DND-41 (cell line): ENCODE measurements around the gene CTBP2.

Source experiments
- ATAC-seq: fragments of 200-7000 bp; cut with Tn5 transposase; 3 replicates; pipeline ENCODE4 v1.9.1; 2021; ENCODE audit warnings: low read depth; ENCODE audit not compliant: insufficient read depth
- DNase-seq: peaks from one replicate; pipeline ENCODE4 v3.0.0-alpha.2; 2020
- H2AFZ ChIP-seq: 2 replicates; pipeline ENCODE4 v1.6.0; 2012; ENCODE audit warnings: low read depth, low read length
- H3K27ac ChIP-seq: 2 replicates; pipeline ENCODE4 v1.5.1; 2012; ENCODE audit warnings: low read length, inconsistent platforms
- H3K27me3 ChIP-seq: fragments of 200-600 bp; sonication (generic); 2 replicates; pipeline ENCODE4 v1.6.0; 2012; ENCODE audit warnings: low read length, mild to moderate bottlenecking, inconsistent platforms; ENCODE audit not compliant: insufficient read depth, poor library complexity
- H3K36me3 ChIP-seq: 2 replicates; pipeline ENCODE4 v1.5.1; 2012; ENCODE audit warnings: low read length, inconsistent platforms; ENCODE audit not compliant: insufficient read depth
- H3K4me1 ChIP-seq: 2 replicates; pipeline ENCODE4 v1.5.1; 2012; ENCODE audit warnings: mild to moderate bottlenecking, low read length; ENCODE audit not compliant: insufficient read depth
- H3K4me2 ChIP-seq: 2 replicates; pipeline ENCODE4 v1.6.0; 2012; ENCODE audit warnings: mild to moderate bottlenecking, moderate library complexity, low read length, inconsistent platforms; ENCODE audit not compliant: insufficient read depth
- H3K4me3 ChIP-seq, 2 experiments: fragments of 200-600 bp in 1 of 2; shearing (Covaris generic) in 1 of 2; 2 replicates each; pipeline ENCODE4 v1.5.1; 2012 to 2016; ENCODE audit warnings: inconsistent platforms in 2 of 2, low read length in 2 of 2, mild to moderate bottlenecking in 2 of 2, low read depth in 1 of 2, moderate library complexity in 1 of 2
- H3K79me2 ChIP-seq: 2 replicates; pipeline ENCODE4 v1.6.0; 2012; ENCODE audit warnings: low read length, inconsistent platforms; ENCODE audit not compliant: insufficient read depth
- H3K9ac ChIP-seq: 2 replicates; pipeline ENCODE4 v1.6.0; 2012; ENCODE audit warnings: low read depth, mild to moderate bottlenecking, inconsistent platforms, low read length, moderate library complexity
- H3K9me3 ChIP-seq: 2 replicates; pipeline ENCODE4 v1.5.1; 2012; ENCODE audit warnings: low read length, moderate library complexity, mild to moderate bottlenecking, inconsistent platforms; ENCODE audit not compliant: insufficient read depth, severe bottlenecking
- H4K20me1 ChIP-seq: 2 replicates; pipeline ENCODE4 v1.6.0; 2012; ENCODE audit warnings: low read length; ENCODE audit not compliant: insufficient read depth
- EZH2 ChIP-seq: IDR thresholded peaks from 3 replicates; pipeline ENCODE4 v1.6.1; 2012; ENCODE audit warnings: borderline replicate concordance, low read depth, mild to moderate bottlenecking, moderate library complexity, low read length, inconsistent platforms; ENCODE audit not compliant: severe bottlenecking
- TF ChIP-seq, protein P1 (sequence below): IDR thresholded peaks from 2 replicates; pipeline ENCODE4 v1.5.1; 2012; ENCODE audit warnings: borderline replicate concordance, low read length, moderate library complexity, mild to moderate bottlenecking; ENCODE audit not compliant: poor library complexity, severe bottlenecking; ENCODE audit errors: extremely low read depth

The CTBP2 gene

DNA sequence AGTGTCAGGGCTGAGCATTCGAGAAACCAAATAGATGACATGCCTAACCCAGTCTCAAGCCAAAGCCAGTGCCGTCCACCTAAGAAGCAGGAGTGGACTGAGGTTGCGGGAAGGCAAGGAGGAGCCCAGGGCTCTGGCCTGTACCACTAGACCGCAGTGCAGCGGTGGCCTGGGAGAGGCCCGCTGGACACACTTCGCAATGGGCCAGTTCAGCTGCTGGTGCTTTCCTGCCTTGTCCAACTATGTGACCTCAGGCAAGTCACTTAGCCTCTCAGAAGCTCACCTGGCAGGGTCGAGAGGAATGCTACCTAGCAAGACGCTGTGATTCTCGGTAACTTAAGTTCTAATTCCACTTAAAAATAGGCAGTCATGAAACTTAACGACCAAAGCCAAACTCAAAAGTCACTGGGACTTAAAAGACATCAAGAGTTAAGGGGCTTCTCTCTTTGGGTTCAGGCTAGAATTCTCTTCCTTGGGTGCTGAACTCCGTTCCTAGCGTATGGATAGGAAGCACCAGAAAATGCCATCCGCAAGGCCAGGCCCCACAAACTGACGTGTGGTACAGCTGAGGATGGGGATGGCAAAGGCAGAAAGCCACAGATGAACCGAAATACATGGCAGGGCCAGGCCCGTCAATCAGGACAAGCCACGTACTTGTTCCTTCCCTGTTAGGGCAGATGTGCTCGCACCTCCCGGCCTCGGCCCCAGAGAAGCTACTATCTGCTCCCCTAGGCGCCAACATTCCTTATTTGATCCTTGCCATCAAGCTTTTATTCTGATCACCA, 34.2 kb downstream of the CTBP2 start:
- Histone ChIP-seq H3K9ac (no peak overlapping the region), H3K36me3 (peaks cover 3% of the 10 kb centered on the region; the same call in 1 of the 2 replicates)
- no peak for ATAC-seq

DNA sequence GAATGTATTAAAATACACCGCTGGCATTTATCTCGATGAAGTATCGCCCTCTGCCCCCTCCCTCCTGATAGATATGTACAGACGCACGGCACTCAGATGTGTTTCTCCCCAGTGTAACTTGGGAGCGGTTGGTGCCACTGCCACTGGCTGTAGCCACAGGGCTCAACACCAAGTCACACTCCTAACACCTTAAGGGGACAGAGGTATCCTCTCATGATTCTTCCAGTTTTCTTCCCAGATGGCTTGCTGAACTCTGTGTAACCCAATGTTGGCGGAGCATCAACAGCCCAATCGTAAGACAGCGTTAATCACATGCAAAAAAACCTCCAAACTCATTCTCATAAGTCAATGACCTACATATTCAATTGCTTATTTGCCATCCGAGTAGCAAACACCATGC, 35.5 kb downstream of the CTBP2 start:
- H3K79me2 ChIP-seq: peaks cover 94% of the 10 kb centered on the region
- peaks cover 74% of the 10 kb centered on the region for H4K20me1 ChIP-seq
- TF ChIP-seq, protein P1, sequence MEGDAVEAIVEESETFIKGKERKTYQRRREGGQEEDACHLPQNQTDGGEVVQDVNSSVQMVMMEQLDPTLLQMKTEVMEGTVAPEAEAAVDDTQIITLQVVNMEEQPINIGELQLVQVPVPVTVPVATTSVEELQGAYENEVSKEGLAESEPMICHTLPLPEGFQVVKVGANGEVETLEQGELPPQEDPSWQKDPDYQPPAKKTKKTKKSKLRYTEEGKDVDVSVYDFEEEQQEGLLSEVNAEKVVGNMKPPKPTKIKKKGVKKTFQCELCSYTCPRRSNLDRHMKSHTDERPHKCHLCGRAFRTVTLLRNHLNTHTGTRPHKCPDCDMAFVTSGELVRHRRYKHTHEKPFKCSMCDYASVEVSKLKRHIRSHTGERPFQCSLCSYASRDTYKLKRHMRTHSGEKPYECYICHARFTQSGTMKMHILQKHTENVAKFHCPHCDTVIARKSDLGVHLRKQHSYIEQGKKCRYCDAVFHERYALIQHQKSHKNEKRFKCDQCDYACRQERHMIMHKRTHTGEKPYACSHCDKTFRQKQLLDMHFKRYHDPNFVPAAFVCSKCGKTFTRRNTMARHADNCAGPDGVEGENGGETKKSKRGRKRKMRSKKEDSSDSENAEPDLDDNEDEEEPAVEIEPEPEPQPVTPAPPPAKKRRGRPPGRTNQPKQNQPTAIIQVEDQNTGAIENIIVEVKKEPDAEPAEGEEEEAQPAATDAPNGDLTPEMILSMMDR: no peak
- TF ChIP-seq EZH2: no peak
- H3K9me3 ChIP-seq: no peaks in the 10 kb centered on the region
- no peak overlapping the region for H3K4me2 ChIP-seq
- no peak overlapping the region for H2AFZ ChIP-seq
- no peak overlapping the region for H3K27ac ChIP-seq
- ATAC-seq: no peak
- H3K9ac ChIP-seq: no peak overlapping the region
- H3K4me3 ChIP-seq: no peak overlapping the region
- no peaks in the 10 kb centered on the region for H3K4me1 ChIP-seq
- no peak for DNase-seq
- no peaks in the 10 kb centered on the region for H3K27me3 ChIP-seq
- no peaks in the 10 kb centered on the region for H3K36me3 ChIP-seq

More for the DNA sequence above, 34.2 kb downstream of the CTBP2 start:
- no peaks in the 10 kb centered on the region for H3K27me3 ChIP-seq
- peaks cover 92% of the 10 kb centered on the region for H3K79me2 ChIP-seq
- no peak overlapping the region for H2AFZ ChIP-seq
- H3K27ac ChIP-seq: no peak overlapping the region
- H3K4me2 ChIP-seq: no peak overlapping the region
- TF ChIP-seq, protein P1: no peak
- TF ChIP-seq EZH2: no peak
- no peak for DNase-seq
- no peak overlapping the region for H3K4me3 ChIP-seq
- H3K9me3 ChIP-seq: no peaks in the 10 kb centered on the region
- peaks cover 72% of the 10 kb centered on the region for H4K20me1 ChIP-seq
- no peaks in the 10 kb centered on the region for H3K4me1 ChIP-seq

DNA sequence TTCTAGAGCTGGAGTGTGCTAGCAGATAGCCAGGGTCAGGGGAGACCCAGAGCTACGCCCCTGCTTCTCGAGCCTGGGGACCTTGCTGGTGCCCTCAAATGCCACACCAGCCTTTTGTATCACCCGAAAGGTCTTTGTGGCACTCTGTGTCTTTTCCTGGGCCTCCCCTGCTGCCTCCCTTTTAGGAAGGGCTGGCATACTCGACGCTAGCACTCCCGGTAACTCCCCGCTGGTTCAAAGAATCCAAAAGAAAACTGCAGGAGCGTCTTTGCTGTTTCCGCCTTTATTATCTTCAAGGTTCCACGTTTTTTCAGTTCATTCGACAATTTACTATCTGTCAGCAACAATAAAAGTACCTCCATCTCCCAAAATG, 36.3 kb downstream of the CTBP2 start:
- Histone ChIP-seq H3K27ac (no peak overlapping the region), H3K9me3 (no peaks in the 10 kb centered on the region), H3K79me2 (peaks cover 95% of the 10 kb centered on the region), H2AFZ (no peak overlapping the region), H3K36me3 (no peaks in the 10 kb centered on the region), H3K4me2 (no peak overlapping the region), H3K27me3 (no peaks in the 10 kb centered on the region), H3K4me3 (no peak overlapping the region), H3K9ac (no peak overlapping the region), H3K4me1 (no peaks in the 10 kb centered on the region), H4K20me1 (peaks cover 79% of the 10 kb centered on the region)
- DNase-seq: no peak
- ATAC-seq: no peak
- TF ChIP-seq, protein P1: no peak
- no peak for TF ChIP-seq EZH2
